H9 (cell line): Measurements from ENCODE around the gene SRGAP1. TPM values are rescaled to one million over a fixed set of nuclear protein-coding genes. Genes with fewer than 3 reads are reported as not detected.

ENCODE experiments used
- DNase-seq: peaks from one replicate; pipeline ENCODE4 v3.0.0-alpha.2; 2017
- H2AFZ ChIP-seq: one replicate; pipeline ENCODE4 v1.6.1; 2013; ENCODE audit warnings: mild to moderate bottlenecking, low read length, control low read depth, moderate library complexity
- H2AK5ac ChIP-seq: 2 replicates; pipeline ENCODE4 v1.6.1; 2013; ENCODE audit warnings: low read length, control low read depth, mixed read lengths; ENCODE audit not compliant: insufficient read length
- H2BK120ac ChIP-seq: one replicate; pipeline ENCODE4 v1.6.1; 2013; ENCODE audit warnings: low read depth, mild to moderate bottlenecking, low read length, control low read depth, inconsistent platforms; ENCODE audit not compliant: poor library complexity, severe bottlenecking
- H2BK12ac ChIP-seq: 2 replicates; pipeline ENCODE4 v1.6.1; 2013; ENCODE audit warnings: low read length, control low read depth, mixed read lengths, low read depth; ENCODE audit not compliant: insufficient read length
- H2BK15ac ChIP-seq: 2 replicates; pipeline ENCODE4 v1.6.1; 2013; ENCODE audit warnings: low read depth, low read length, control low read depth
- H2BK20ac ChIP-seq: one replicate; pipeline ENCODE4 v1.6.1; 2013; ENCODE audit warnings: low read depth, mild to moderate bottlenecking, low read length, control low read depth, inconsistent platforms; ENCODE audit not compliant: poor library complexity, severe bottlenecking
- H2BK5ac ChIP-seq: 2 replicates; pipeline ENCODE4 v1.6.1; 2013; ENCODE audit warnings: low read length, control low read depth, mixed read lengths; ENCODE audit not compliant: insufficient read length
- H3K14ac ChIP-seq: 2 replicates; pipeline ENCODE4 v1.6.1; 2013; ENCODE audit warnings: low read length, control low read depth; ENCODE audit not compliant: insufficient read depth
- H3K18ac ChIP-seq: 2 replicates; pipeline ENCODE4 v1.6.1; 2013; ENCODE audit warnings: low read depth, mild to moderate bottlenecking, mixed read lengths, low read length, control low read depth; ENCODE audit not compliant: insufficient read length
- H3K23ac ChIP-seq: 2 replicates; pipeline ENCODE4 v1.6.1; 2013; ENCODE audit warnings: low read length, control low read depth, mixed read lengths, low read depth; ENCODE audit not compliant: insufficient read length
- H3K23me2 ChIP-seq: 2 replicates; pipeline ENCODE4 v1.6.1; 2013; ENCODE audit warnings: low read depth, mild to moderate bottlenecking, mixed read lengths, low read length, control low read depth; ENCODE audit not compliant: insufficient read length, poor library complexity, severe bottlenecking
- H3K27ac ChIP-seq: 2 replicates; pipeline ENCODE4 v1.5.1; 2013; ENCODE audit warnings: low read length, control low read depth, mixed read lengths, low read depth; ENCODE audit not compliant: insufficient read length
- H3K27me3 ChIP-seq: 2 replicates; pipeline ENCODE4 v1.6.1; 2013; ENCODE audit warnings: low read length, control low read depth, inconsistent platforms; ENCODE audit not compliant: insufficient read depth
- H3K4ac ChIP-seq: 2 replicates; pipeline ENCODE4 v1.6.1; 2013; ENCODE audit warnings: low read depth, mild to moderate bottlenecking, control low read depth, inconsistent platforms, low read length, moderate library complexity
- H3K4me1 ChIP-seq: 2 replicates; pipeline ENCODE4 v1.6.1; 2013; ENCODE audit warnings: low read length, control low read depth, inconsistent platforms; ENCODE audit not compliant: insufficient read depth
- H3K4me2 ChIP-seq: 2 replicates; pipeline ENCODE4 v1.6.1; 2013; ENCODE audit warnings: low read length, control low read depth, mixed read lengths; ENCODE audit not compliant: insufficient read length, insufficient read depth
- H3K56ac ChIP-seq: 2 replicates; pipeline ENCODE4 v1.6.1; 2013; ENCODE audit warnings: low read depth, mild to moderate bottlenecking, mixed read lengths, low read length, control low read depth; ENCODE audit not compliant: insufficient read length
- H3K79me1 ChIP-seq: 2 replicates; pipeline ENCODE4 v1.6.1; 2013; ENCODE audit warnings: low read depth, mild to moderate bottlenecking, moderate library complexity, low read length, control low read depth, inconsistent platforms; ENCODE audit not compliant: insufficient read depth, poor library complexity, severe bottlenecking
- H3K79me2 ChIP-seq: 2 replicates; pipeline ENCODE4 v1.6.1; 2013; ENCODE audit warnings: low read length, control low read depth, inconsistent platforms; ENCODE audit not compliant: insufficient read depth
- H3K9ac ChIP-seq: 2 replicates; pipeline ENCODE4 v1.6.1; 2013; ENCODE audit warnings: low read length, control low read depth, mixed read lengths; ENCODE audit not compliant: insufficient read length; ENCODE audit errors: extremely low read depth
- H3K9me3 ChIP-seq: one replicate; pipeline ENCODE4 v1.6.1; 2013; ENCODE audit warnings: low read depth, low read length, inconsistent platforms; ENCODE audit not compliant: control insufficient read depth
- H3T11ph ChIP-seq: one replicate; pipeline ENCODE4 v1.6.1; 2013; ENCODE audit warnings: mild to moderate bottlenecking, low read length, control low read depth, inconsistent platforms
- H4K20me1 ChIP-seq: one replicate; pipeline ENCODE4 v1.6.1; 2013; ENCODE audit not compliant: control insufficient read depth, insufficient read length, insufficient read depth
- H4K5ac ChIP-seq: 2 replicates; pipeline ENCODE4 v1.6.1; 2013; ENCODE audit warnings: low read depth, mild to moderate bottlenecking, mixed read lengths, low read length, control low read depth; ENCODE audit not compliant: insufficient read length
- H4K8ac ChIP-seq: replicated peaks from 2 replicates; pipeline ENCODE4 v1.6.1; 2013; ENCODE audit warnings: low read length, control low read depth, mixed read lengths, low read depth; ENCODE audit not compliant: insufficient read length
- H4K91ac ChIP-seq: 2 replicates; pipeline ENCODE4 v1.6.1; 2013; ENCODE audit warnings: low read depth, mild to moderate bottlenecking, moderate library complexity, mixed read lengths, low read length, control low read depth; ENCODE audit not compliant: insufficient read length
- H3K27ac Mint-ChIP-seq, 3 experiments: 2 replicates in 2 of 3; 3 replicates in 1 of 3; pipeline ENCODE4 v1.8.0; 2020 to 2021; ENCODE audit warnings: mixed read lengths in 3 of 3, mild to moderate bottlenecking in 1 of 3, moderate library complexity in 1 of 3
- H3K27me3 Mint-ChIP-seq: 2 replicates; pipeline ENCODE4 v1.8.0; 2021; ENCODE audit warnings: low read depth, mild to moderate bottlenecking, moderate library complexity, mixed read lengths
- H3K36me3 Mint-ChIP-seq, 3 experiments: 2 replicates in 2 of 3; 3 replicates in 1 of 3; pipeline ENCODE4 v1.8.0; 2020 to 2021; ENCODE audit warnings: low read depth in 3 of 3, mixed read lengths in 3 of 3; ENCODE audit not compliant: insufficient read depth in 1 of 3
- H3K4me1 Mint-ChIP-seq, 2 experiments: 2 replicates each; pipeline ENCODE4 v1.8.0; 2020; ENCODE audit warnings: mixed read lengths in 2 of 2
- H3K4me3 Mint-ChIP-seq, 2 experiments: 2 replicates in 1 of 2; 3 replicates in 1 of 2; pipeline ENCODE4 v1.8.0; 2020 to 2021; ENCODE audit warnings: mild to moderate bottlenecking in 2 of 2, mixed read lengths in 2 of 2, moderate library complexity in 1 of 2
- H3K9me3 Mint-ChIP-seq, 2 experiments: 2 replicates in 1 of 2; 3 replicates in 1 of 2; pipeline ENCODE4 v1.8.0; 2020; ENCODE audit warnings: mild to moderate bottlenecking in 2 of 2, mixed read lengths in 2 of 2, moderate library complexity in 1 of 2
- WGBS: extraction: QIAGEN DNeasy Blood & Tissue Kit; methylation state at CpG from one replicate; pipeline ENCODE4 v1.1.7; 2013; ENCODE audit warnings: missing lambda C conversion rate, low lambda C conversion rate, mixed read lengths; ENCODE audit not compliant: insufficient read length; ENCODE audit errors: extremely low coverage; 5-methylcytosine and 5-hydroxymethylcytosine counted together
- total RNA-seq: library from RNA; stranded (reverse); gene quantifications from 2 replicates; pipeline ENCODE4 v1.2.1, GENCODE V29; 2021
- TF ChIP-seq, protein P1 (sequence below): fragments of 200-600 bp; sonication (generic); conservative IDR thresholded peaks from 3 replicates; pipeline ENCODE4 v1.8.0; 2021; ENCODE audit warnings: antibody characterized with exemption, mild to moderate bottlenecking

The SRGAP1 gene
- total RNA-seq, 1 experiment from 2014 or later, result 4.8 TPM

GRCh38 chr12:63849641-63850040, 5.1 kb downstream of the SRGAP1 start:
- peaks cover 0 to under 1% (median 0%) of the 10 kb centered on the region in 3 experiments; a peak in 1 of 7 replicates for H3K36me3 Mint-ChIP-seq
- H3K9me3 ChIP-seq, result no peaks in the 10 kb centered on the region
- H4K5ac ChIP-seq, result no peak overlapping the region
- H2BK15ac ChIP-seq, result no peak overlapping the region
- no peak overlapping the region for H3K56ac ChIP-seq
- H3K23me2 ChIP-seq, result peaks cover 8% of the 10 kb centered on the region
- H3K27ac ChIP-seq, result no peak overlapping the region
- peaks cover 4% of the 10 kb centered on the region; the same call in 1 of the 2 replicates for H3K79me2 ChIP-seq
- peaks cover 26 to 28% of the 10 kb centered on the region in 2 experiments for H3K4me1 Mint-ChIP-seq
- no peak overlapping the region for H3K14ac ChIP-seq
- H2AFZ ChIP-seq, result no peak overlapping the region
- H3K4me2 ChIP-seq, result no peak overlapping the region
- no peaks in the 10 kb centered on the region for H3K79me1 ChIP-seq
- DNase-seq, result no peak
- H2BK12ac ChIP-seq, result no peak overlapping the region
- H3K4ac ChIP-seq, result no peak overlapping the region
- H2AK5ac ChIP-seq, result no peak overlapping the region
- H2BK20ac ChIP-seq, result no peak overlapping the region
- no peak overlapping the region for H2BK5ac ChIP-seq
- no peak overlapping the region for H2BK120ac ChIP-seq
- no peak overlapping the region for H4K91ac ChIP-seq
- no peak overlapping the region for H3K9ac ChIP-seq
- no peak overlapping the region for H3K4me3 Mint-ChIP-seq
- no CpG with 5 or more reads among the region's 4 CpGs for WGBS
- no peak overlapping the region for H3K23ac ChIP-seq
- H3K18ac ChIP-seq, result no peak overlapping the region
- peaks cover 5% of the 10 kb centered on the region for H3K27me3 Mint-ChIP-seq
- H4K20me1 ChIP-seq, result no peaks in the 10 kb centered on the region
- no peak overlapping the region for H4K8ac ChIP-seq
- H3K9me3 Mint-ChIP-seq, result no peaks in the 10 kb centered on the region
- peaks cover 3% of the 10 kb centered on the region; the same call in 1 of the 2 replicates for H3K4me1 ChIP-seq
- no peaks in the 10 kb centered on the region for H3K27me3 ChIP-seq
- peak overlapping the region in 1 of 3 experiments; percentile 48; a peak in 1 of 7 replicates for H3K27ac Mint-ChIP-seq
- TF ChIP-seq, protein P1, sequence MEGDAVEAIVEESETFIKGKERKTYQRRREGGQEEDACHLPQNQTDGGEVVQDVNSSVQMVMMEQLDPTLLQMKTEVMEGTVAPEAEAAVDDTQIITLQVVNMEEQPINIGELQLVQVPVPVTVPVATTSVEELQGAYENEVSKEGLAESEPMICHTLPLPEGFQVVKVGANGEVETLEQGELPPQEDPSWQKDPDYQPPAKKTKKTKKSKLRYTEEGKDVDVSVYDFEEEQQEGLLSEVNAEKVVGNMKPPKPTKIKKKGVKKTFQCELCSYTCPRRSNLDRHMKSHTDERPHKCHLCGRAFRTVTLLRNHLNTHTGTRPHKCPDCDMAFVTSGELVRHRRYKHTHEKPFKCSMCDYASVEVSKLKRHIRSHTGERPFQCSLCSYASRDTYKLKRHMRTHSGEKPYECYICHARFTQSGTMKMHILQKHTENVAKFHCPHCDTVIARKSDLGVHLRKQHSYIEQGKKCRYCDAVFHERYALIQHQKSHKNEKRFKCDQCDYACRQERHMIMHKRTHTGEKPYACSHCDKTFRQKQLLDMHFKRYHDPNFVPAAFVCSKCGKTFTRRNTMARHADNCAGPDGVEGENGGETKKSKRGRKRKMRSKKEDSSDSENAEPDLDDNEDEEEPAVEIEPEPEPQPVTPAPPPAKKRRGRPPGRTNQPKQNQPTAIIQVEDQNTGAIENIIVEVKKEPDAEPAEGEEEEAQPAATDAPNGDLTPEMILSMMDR, result no peak
- H3T11ph ChIP-seq, result no peak overlapping the region
